ENCODE results near the gene PSMF1. TPM values are rescaled to one million over a fixed set of nuclear protein-coding genes. Genes with fewer than 3 reads are reported as not detected.

The PSMF1 gene
- total and polyA plus RNA-seq, 9 of the 15 experiments (the other 6 are each of a cell fraction or from before 2014, with no cell fraction given): 8.5 to 192 (median 33.2) TPM

GRCh38 chr20:1144401-1145172, 26.2 kb downstream of the PSMF1 start:
- no peak overlapping the region for H3K27ac ChIP-seq (ENCODE audit: extremely low read depth, low read depth, low read length)
- ChIA-PET CTCF (ENCODE audit: low intra/inter-chr PET ratio) (no interaction called here), POLR2A (interaction anchor here (0.8 kb wide), 1 partner anchor 31 kb away, joined by 3 read pairs; no protein-coding TSS in a partner anchor)
- no peaks in the 10 kb centered on the region for H3K79me2 ChIP-seq (ENCODE audit: control insufficient read depth, insufficient read depth, low read length)
- H3K4me2 ChIP-seq (ENCODE audit: insufficient read depth, low read length): no peak overlapping the region
- intact Hi-C loops (cut with micrococcal nuclease) (no loop called here), in situ Hi-C loops (cut with MboI) (no loop called here)
- H3K4me3 ChIP-seq: no peak overlapping the region
- TF ChIP-seq ZNF224 (CRISPR knock-in tag; IDR thresholded peaks at IDR 0.05): no peak
- TF ChIP-seq MIER1 (IDR thresholded peaks at IDR 0.05; ENCODE audit: low read depth): no peak
- TF ChIP-seq ZNF518B (CRISPR knock-in tag; IDR thresholded peaks at IDR 0.05): no peak
- TF ChIP-seq TBL1XR1 (IDR thresholded peaks at IDR 0.05; ENCODE audit: low read length in 2 of 2): no peak
- TF ChIP-seq CBFA2T3 (IDR thresholded peaks at IDR 0.05): no peak
- no peak for TF ChIP-seq FIP1L1 (IDR thresholded peaks at IDR 0.05; ENCODE audit: low read depth, low read length, poor library complexity, severe bottlenecking)
- no peak for TF ChIP-seq HNRNPL (IDR thresholded peaks at IDR 0.05; ENCODE audit: low read depth, low read length)
- no peak for TF ChIP-seq POLR2H (tag; IDR thresholded peaks at IDR 0.05; ENCODE audit: low read depth)
- no peak for TF ChIP-seq POLR3G (IDR thresholded peaks at IDR 0.05; ENCODE audit: extremely low read depth, insufficient read length, insufficient replicate concordance)
- TF ChIP-seq ZNF696 (CRISPR knock-in tag; conservative IDR thresholded peaks at IDR 0.05): no peak
- H3K4me1 ChIP-seq (replicated peaks in 1 of 2; ENCODE audit: control insufficient read depth in 2 of 2, insufficient read depth in 2 of 2, low read length in 2 of 2): no peaks in the 10 kb centered on the region
- WGBS (ENCODE audit: insufficient coverage, low coverage, missing lambda C conversion rate): 84% methylated on average over 7 of the region's 10 CpGs
- DNase-seq (ENCODE audit: extremely low read depth in 1 of 4, low spot score in 3 of 4) (no peak), ATAC-seq (no peak), FAIRE-seq (no peak)
- H4K20me1 ChIP-seq (replicated peaks; ENCODE audit: control insufficient read depth, insufficient read depth, low read length): no peaks in the 10 kb centered on the region
- no peaks in the 10 kb centered on the region for H3K9me3 ChIP-seq (replicated peaks; ENCODE audit: control insufficient read depth, insufficient read depth, low read depth, low read length)
- no peaks in the 10 kb centered on the region for H3K27me3 ChIP-seq (ENCODE audit: control insufficient read depth in 2 of 2, insufficient read depth in 2 of 2, low read length in 2 of 2)
- no peak overlapping the region for H3K9ac ChIP-seq (ENCODE audit: insufficient read depth in 1 of 2, low read depth in 2 of 2, low read length in 2 of 2)
- no peaks in the 10 kb centered on the region for H3K9me1 ChIP-seq (ENCODE audit: control insufficient read depth, insufficient read depth, low read length)
- no peak overlapping the region for H2AFZ ChIP-seq (ENCODE audit: low read depth, low read length)
- no TSS peak for BruUV-seq (replicated peaks)
- H3K36me3 ChIP-seq (ENCODE audit: control insufficient read depth, insufficient read depth, low read length): peaks cover 58% of the 10 kb centered on the region
